Left forelimb (tissue), 1 donor: ENCODE measurements around the gene ELOF1.
"Not testable (repeated sequence)": the region's sequence is repeated elsewhere in the genome, so short reads cannot be mapped to it uniquely, and the experiment has no call there.

Experiments
- DNase-seq: peaks from one replicate; pipeline ENCODE4 v3.0.0-alpha.2; 2018; ENCODE audit warnings: low spot score

The ELOF1 gene

GRCh38 chr19:11558881-11559828, at the start of gene ELOF1:
Gene ELOF1 (minus strand): TSS chr19:11559230. CDS start chr19:11554347, 4,883 bp downstream.
- peak; percentile 95 for DNase-seq

- no peak for DNase-seq
Observed at GRCh38 chr19:11606484-11606883, 47.5 kb upstream of the ELOF1 start.

GRCh38 chr19:11599704-11600103, 40.7 kb upstream of the ELOF1 start:
- not testable (repeated sequence) for DNase-seq

- DNase-seq = no peak
Observed at GRCh38 chr19:11598746-11599145, 39.7 kb upstream of the ELOF1 start.

GRCh38 chr19:11598103-11598483, 39.1 kb upstream of the ELOF1 start:
- DNase-seq = no peak

- peak; percentile 99 for DNase-seq
Observed at GRCh38 chr19:11597202-11598102, 38.4 kb upstream of the ELOF1 start, which contains the start of gene ZNF627. Gene ZNF627 (plus strand): TSS chr19:11597483. CDS start chr19:11597628, 145 bp downstream.

- DNase-seq = no peak
Observed at GRCh38 chr19:11596156-11596555, 37.1 kb upstream of the ELOF1 start.

- no peak for DNase-seq
Observed at GRCh38 chr19:11594084-11594483, 35.1 kb upstream of the ELOF1 start.

- DNase-seq = no peak
Observed at GRCh38 chr19:11587975-11588631, 29.1 kb upstream of the ELOF1 start.

- peak; percentile 86 for DNase-seq
Observed at GRCh38 chr19:11587302-11587974, 28.4 kb upstream of the ELOF1 start.

GRCh38 chr19:11586331-11586730, 27.3 kb upstream of the ELOF1 start:
- DNase-seq = no peak

GRCh38 chr19:11581740-11582139, 22.7 kb upstream of the ELOF1 start:
- no peak for DNase-seq

GRCh38 chr19:11580116-11580515, 21.1 kb upstream of the ELOF1 start:
- DNase-seq = no peak

GRCh38 chr19:11578258-11579142, 19.5 kb upstream of the ELOF1 start:
- DNase-seq = no peak

- no peak for DNase-seq
Observed at GRCh38 chr19:11577451-11578257, 18.6 kb upstream of the ELOF1 start, which contains the start of gene ACP5. Gene ACP5 (minus strand): TSS chr19:11577645. CDS start chr19:11577317, 328 bp downstream.

GRCh38 chr19:11576227-11576626, 17.2 kb upstream of the ELOF1 start:
- DNase-seq = no peak

GRCh38 chr19:11574689-11575088, 15.7 kb upstream of the ELOF1 start:
- DNase-seq = no peak

- not testable (repeated sequence) for DNase-seq
Observed at GRCh38 chr19:11573763-11574162, 14.7 kb upstream of the ELOF1 start.

- not testable (repeated sequence) for DNase-seq
Observed at GRCh38 chr19:11573354-11573753, 14.3 kb upstream of the ELOF1 start.
